HepG2 (cell line): Measurements from ENCODE around the gene RABIF. TPM values are rescaled to one million over a fixed set of nuclear protein-coding genes. Genes with fewer than 3 reads are reported as not detected.

Experiments used
- POLR2G ChIP-seq: fragments of 200-400 bp; formaldehyde crosslinking; IDR thresholded peaks from 2 replicates; pipeline ENCODE4 v1.6.1; 2018; ENCODE audit warnings: mild to moderate bottlenecking, low read depth, low read length, moderate library complexity
- RFX5 ChIP-seq: IDR thresholded peaks from 2 replicates; pipeline ENCODE4 v1.6.1; 2011; ENCODE audit warnings: low read depth, low read length, improper control_type of control experiment
- polyA plus RNA-seq, 8 experiments: library from polyadenylated mRNA; depleted of rRNA in 3 of 8; stranded (reverse) in 7 of 8; unstranded in 1 of 8; fragments of >200 nt; fragmentation: Illumina TruSeq in 4 of 8; extraction: Trizol in 4 of 8; gene quantifications; 2 replicates each; pipeline versions ENCODE4 v1.2.1 to v1.2.3, GENCODE V29; 2011 to 2016; ENCODE audit warnings: low read depth in 4 of 8, missing spikeins in 1 of 8, mixed read lengths in 1 of 8; ENCODE audit not compliant: insufficient read depth in 1 of 8
- total RNA-seq, 5 experiments: library from RNA; depleted of rRNA; stranded (reverse); fragments of >200 nt; fragmentation: Illumina TruSeq; extraction: Trizol; gene quantifications; 2 replicates each; pipeline ENCODE4 v1.2.3, GENCODE V29; 2016; ENCODE audit warnings: low read depth in 1 of 5
- TF ChIP-seq, protein P1 (sequence below), 2 experiments: fragments of 450-650 bp in 1 of 2; sonication (generic) in 1 of 2; formaldehyde crosslinking in 1 of 2; IDR thresholded peaks; 2 replicates each; pipeline versions ENCODE4 v1.6.1 to v1.8.0; 2016 to 2022; ENCODE audit warnings: antibody characterized with exemption in 1 of 2, mild to moderate bottlenecking in 1 of 2, missing genetic modification reagents in 1 of 2
- TF ChIP-seq, protein P2 (sequence below): sonication (generic); formaldehyde crosslinking; IDR thresholded peaks from 2 replicates; pipeline ENCODE4 v1.4.0; 2020; ENCODE audit warnings: missing genetic modification reagents, borderline replicate concordance
- TF ChIP-seq, protein P3 (sequence below): IDR thresholded peaks from 2 replicates; pipeline ENCODE4 v1.6.1; 2018; ENCODE audit warnings: missing genetic modification reagents, mild to moderate bottlenecking, missing compliant biosample characterization

RABIF gene
- total and polyA plus RNA-seq, 2 of the 13 experiments (the other 11 are each of a cell fraction or from before 2014, with no cell fraction given): 7.6 to 8.3 TPM

DNA sequence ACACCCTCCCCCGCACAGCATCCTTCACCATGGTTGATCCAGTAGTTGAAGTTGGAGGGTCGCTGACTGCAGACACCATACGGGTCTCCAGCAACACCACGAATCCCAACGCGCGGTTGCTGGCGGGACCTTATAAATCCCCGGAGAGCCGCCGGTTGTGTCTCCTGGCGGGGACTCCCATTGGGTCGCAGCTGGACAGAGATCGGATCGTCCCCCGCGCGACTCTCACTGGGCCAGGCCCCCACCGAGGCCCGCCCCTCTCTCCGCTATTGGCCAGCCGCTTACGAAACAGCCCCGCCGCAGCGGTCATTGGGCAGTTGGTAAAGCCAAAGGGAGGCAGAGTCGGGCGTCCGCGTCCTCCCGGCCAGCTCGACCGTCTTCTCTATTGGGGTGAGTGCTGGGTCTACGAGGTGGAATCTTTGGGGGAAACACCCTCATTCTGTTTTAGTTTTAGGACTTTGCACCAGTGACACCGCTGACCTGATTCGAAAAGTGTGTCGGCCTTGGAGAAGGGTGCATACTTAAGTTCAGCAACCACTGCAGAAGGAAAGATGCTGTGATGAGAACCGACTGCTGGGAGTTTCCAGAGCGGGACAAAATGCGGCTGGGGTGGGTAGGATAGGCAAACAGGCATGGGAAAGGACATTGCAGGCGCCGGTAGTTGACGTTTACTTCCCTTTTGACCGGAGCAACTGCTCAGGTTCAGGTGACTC lies 27.4 kb downstream of the RABIF start (continued):
- TF ChIP-seq, protein P1, sequence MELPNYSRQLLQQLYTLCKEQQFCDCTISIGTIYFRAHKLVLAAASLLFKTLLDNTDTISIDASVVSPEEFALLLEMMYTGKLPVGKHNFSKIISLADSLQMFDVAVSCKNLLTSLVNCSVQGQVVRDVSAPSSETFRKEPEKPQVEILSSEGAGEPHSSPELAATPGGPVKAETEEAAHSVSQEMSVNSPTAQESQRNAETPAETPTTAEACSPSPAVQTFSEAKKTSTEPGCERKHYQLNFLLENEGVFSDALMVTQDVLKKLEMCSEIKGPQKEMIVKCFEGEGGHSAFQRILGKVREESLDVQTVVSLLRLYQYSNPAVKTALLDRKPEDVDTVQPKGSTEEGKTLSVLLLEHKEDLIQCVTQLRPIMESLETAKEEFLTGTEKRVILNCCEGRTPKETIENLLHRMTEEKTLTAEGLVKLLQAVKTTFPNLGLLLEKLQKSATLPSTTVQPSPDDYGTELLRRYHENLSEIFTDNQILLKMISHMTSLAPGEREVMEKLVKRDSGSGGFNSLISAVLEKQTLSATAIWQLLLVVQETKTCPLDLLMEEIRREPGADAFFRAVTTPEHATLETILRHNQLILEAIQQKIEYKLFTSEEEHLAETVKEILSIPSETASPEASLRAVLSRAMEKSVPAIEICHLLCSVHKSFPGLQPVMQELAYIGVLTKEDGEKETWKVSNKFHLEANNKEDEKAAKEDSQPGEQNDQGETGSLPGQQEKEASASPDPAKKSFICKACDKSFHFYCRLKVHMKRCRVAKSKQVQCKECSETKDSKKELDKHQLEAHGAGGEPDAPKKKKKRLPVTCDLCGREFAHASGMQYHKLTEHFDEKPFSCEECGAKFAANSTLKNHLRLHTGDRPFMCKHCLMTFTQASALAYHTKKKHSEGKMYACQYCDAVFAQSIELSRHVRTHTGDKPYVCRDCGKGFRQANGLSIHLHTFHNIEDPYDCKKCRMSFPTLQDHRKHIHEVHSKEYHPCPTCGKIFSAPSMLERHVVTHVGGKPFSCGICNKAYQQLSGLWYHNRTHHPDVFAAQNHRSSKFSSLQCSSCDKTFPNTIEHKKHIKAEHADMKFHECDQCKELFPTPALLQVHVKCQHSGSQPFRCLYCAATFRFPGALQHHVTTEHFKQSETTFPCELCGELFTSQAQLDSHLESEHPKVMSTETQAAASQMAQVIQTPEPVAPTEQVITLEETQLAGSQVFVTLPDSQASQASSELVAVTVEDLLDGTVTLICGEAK (IDR thresholded peaks at IDR 0.05): no peak
- TF ChIP-seq, protein P1 (CRISPR knock-in tag; IDR thresholded peaks at IDR 0.05): no peak
- TF ChIP-seq, protein P2, sequence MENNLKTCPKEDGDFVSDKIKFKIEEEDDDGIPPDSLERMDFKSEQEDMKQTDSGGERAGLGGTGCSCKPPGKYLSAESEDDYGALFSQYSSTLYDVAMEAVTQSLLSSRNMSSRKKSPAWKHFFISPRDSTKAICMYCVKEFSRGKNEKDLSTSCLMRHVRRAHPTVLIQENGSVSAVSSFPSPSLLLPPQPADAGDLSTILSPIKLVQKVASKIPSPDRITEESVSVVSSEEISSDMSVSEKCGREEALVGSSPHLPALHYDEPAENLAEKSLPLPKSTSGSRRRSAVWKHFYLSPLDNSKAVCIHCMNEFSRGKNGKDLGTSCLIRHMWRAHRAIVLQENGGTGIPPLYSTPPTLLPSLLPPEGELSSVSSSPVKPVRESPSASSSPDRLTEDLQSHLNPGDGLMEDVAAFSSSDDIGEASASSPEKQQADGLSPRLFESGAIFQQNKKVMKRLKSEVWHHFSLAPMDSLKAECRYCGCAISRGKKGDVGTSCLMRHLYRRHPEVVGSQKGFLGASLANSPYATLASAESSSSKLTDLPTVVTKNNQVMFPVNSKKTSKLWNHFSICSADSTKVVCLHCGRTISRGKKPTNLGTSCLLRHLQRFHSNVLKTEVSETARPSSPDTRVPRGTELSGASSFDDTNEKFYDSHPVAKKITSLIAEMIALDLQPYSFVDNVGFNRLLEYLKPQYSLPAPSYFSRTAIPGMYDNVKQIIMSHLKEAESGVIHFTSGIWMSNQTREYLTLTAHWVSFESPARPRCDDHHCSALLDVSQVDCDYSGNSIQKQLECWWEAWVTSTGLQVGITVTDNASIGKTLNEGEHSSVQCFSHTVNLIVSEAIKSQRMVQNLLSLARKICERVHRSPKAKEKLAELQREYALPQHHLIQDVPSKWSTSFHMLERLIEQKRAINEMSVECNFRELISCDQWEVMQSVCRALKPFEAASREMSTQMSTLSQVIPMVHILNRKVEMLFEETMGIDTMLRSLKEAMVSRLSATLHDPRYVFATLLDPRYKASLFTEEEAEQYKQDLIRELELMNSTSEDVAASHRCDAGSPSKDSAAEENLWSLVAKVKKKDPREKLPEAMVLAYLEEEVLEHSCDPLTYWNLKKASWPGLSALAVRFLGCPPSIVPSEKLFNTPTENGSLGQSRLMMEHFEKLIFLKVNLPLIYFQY (CRISPR knock-in tag): peak; percentile 57; the same call in 1 of the 2 replicates
- TF ChIP-seq, protein P3, sequence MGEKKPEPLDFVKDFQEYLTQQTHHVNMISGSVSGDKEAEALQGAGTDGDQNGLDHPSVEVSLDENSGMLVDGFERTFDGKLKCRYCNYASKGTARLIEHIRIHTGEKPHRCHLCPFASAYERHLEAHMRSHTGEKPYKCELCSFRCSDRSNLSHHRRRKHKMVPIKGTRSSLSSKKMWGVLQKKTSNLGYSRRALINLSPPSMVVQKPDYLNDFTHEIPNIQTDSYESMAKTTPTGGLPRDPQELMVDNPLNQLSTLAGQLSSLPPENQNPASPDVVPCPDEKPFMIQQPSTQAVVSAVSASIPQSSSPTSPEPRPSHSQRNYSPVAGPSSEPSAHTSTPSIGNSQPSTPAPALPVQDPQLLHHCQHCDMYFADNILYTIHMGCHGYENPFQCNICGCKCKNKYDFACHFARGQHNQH: 0 out of 2 replicates have a peak, but pooled peaks have one; percentile 13
- TF ChIP-seq RFX5 (0 out of 2 replicates have a peak, but pooled peaks have one; percentile 22), POLR2G (peak; percentile 58; the same call in 1 of the 2 replicates)
